Lung (tissue), 12 donors: ENCODE results near the gene UXS1. TPM values are rescaled to one million over a fixed set of nuclear protein-coding genes. Genes with fewer than 3 reads are reported as not detected.

ENCODE experiments used
- ATAC-seq: fragments of 200-7000 bp; cut with Tn5 transposase; one replicate; pipeline ENCODE4 v1.9.1; 2020; ENCODE audit warnings: moderate number of reproducible peaks; ENCODE audit not compliant: insufficient read depth, low FRiP score
- DNase-seq, 3 donors: peaks; one replicate each; pipeline ENCODE4 v3.0.0-alpha.2; 2013 to 2017
- H3K27ac ChIP-seq, 2 donors: one replicate each; pipeline ENCODE4 v1.5.1; 2013; ENCODE audit warnings: mild to moderate bottlenecking in 2 of 2, moderate library complexity in 2 of 2, control low read depth in 1 of 2, inconsistent platforms in 1 of 2, low read depth in 1 of 2, low read length in 1 of 2
- H3K27me3 ChIP-seq, 3 donors: one replicate each; pipeline ENCODE4 v1.5.1; 2013; ENCODE audit warnings: low read length in 2 of 3; ENCODE audit not compliant: control insufficient read depth in 3 of 3, insufficient read depth in 3 of 3
- H3K36me3 ChIP-seq, 4 donors: one replicate each; pipeline ENCODE4 v1.5.1; 2013; ENCODE audit warnings: low read length in 4 of 4, mild to moderate bottlenecking in 1 of 4, moderate library complexity in 1 of 4; ENCODE audit not compliant: control insufficient read depth in 4 of 4, insufficient read depth in 4 of 4
- H3K4me1 ChIP-seq, 5 donors: one replicate each; pipeline ENCODE4 v1.5.1; 2013; ENCODE audit warnings: low read length in 5 of 5, mild to moderate bottlenecking in 2 of 5, moderate library complexity in 1 of 5; ENCODE audit not compliant: control insufficient read depth in 5 of 5, insufficient read depth in 5 of 5
- H3K4me3 ChIP-seq: one replicate; pipeline ENCODE4 v1.5.1; 2013; ENCODE audit warnings: mild to moderate bottlenecking, control low read depth, moderate library complexity
- H3K9ac ChIP-seq, 2 donors: one replicate each; pipeline ENCODE4 v1.5.1; 2013; ENCODE audit warnings: low read length in 2 of 2, control low read depth in 1 of 2; ENCODE audit not compliant: insufficient read depth in 1 of 2
- H3K9me3 ChIP-seq, 4 donors: one replicate each; pipeline ENCODE4 v1.5.1; 2013; ENCODE audit warnings: low read length in 3 of 4, mild to moderate bottlenecking in 1 of 4, moderate library complexity in 1 of 4; ENCODE audit not compliant: control insufficient read depth in 4 of 4, insufficient read depth in 3 of 4
- CTCF ChIP-seq: IDR thresholded peaks from 2 replicates; pipeline ENCODE4 v1.5.1; 2012; ENCODE audit warnings: mild to moderate bottlenecking; ENCODE audit errors: control extremely low read depth, extremely low read depth
- WGBS, 2 donors: extraction: QIAGEN DNeasy Blood & Tissue Kit; methylation state at CpG; one replicate each; pipeline ENCODE4 v1.1.7; 2013; 5-methylcytosine and 5-hydroxymethylcytosine counted together
- polyA plus RNA-seq, 2 donors: library from polyadenylated mRNA; stranded (reverse); fragments of 200-250 nt; gene quantifications; one replicate each; pipeline ENCODE4 v1.2.1, GENCODE V29; 2013
- total RNA-seq, 2 donors: library from RNA; depleted of rRNA in 1 of 2; stranded (reverse); fragments of >200 nt in 1 of 2; gene quantifications; one replicate each; pipeline ENCODE4 v1.2.1, GENCODE V29; 2014 to 2021
- donor health status: control.
- donor health status: control.
- donor health status: Bipolar disorder and iron deficiency.
- donor health status: healthy.
- donor health status: DM: yes; HTN: yes; CAD: no.

UXS1 gene
- total and polyA plus RNA-seq, 4 donors, result 24.6 to 96.5 (median 43.1) TPM

- H3K27ac ChIP-seq, result peak overlapping the region in 1 of 2 donors; percentile 54
- TF ChIP-seq CTCF, result no peak
- ATAC-seq, result no peak
- WGBS, 2 donors, result 73 to 88% methylated on average over 3 of the region's 3 CpGs
- H3K4me3 ChIP-seq, result no peak overlapping the region
- peaks cover 0 to 4% (median 0%) of the 10 kb centered on the region in 5 donors for H3K4me1 ChIP-seq
- no peak for DNase-seq
- no peaks in the 10 kb centered on the region for H3K27me3 ChIP-seq
- peaks cover 0 to 39% (median 27%) of the 10 kb centered on the region in 4 donors for H3K36me3 ChIP-seq
- no peaks in the 10 kb centered on the region for H3K9me3 ChIP-seq
- H3K9ac ChIP-seq, result no peak overlapping the region
These were observed 69.9 kb downstream of the UXS1 start for GRCh38 chr2:106124106-106124756.

DNA sequence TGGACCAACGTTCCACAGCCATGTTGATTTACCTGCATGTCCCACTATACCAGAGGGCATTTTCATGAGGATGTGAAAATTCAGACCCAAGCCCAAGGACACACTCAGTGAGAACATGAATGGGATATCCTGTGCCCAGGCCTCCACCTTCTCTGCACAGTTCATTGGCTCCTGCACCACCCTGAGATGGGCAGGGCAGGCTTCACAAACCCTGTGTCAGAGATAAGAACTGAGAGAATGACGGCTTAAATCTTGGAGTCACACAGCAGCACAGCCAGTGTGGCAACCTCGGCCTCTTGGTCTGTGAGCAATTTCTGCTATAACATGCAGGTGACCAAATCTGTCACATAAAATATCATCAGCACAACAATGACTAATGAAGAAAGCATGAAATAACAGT is 71.9 kb downstream of the UXS1 start:
- TF ChIP-seq CTCF, result no peak
- no peak overlapping the region for H3K9ac ChIP-seq
- DNase-seq (no peak), ATAC-seq (no peak)
- H3K9me3 ChIP-seq, result no peaks in the 10 kb centered on the region
- no peak overlapping the region for H3K27ac ChIP-seq
- 91 to 93% methylated on average over 3 of the region's 3 CpGs for WGBS, 2 donors
- no peaks in the 10 kb centered on the region for H3K27me3 ChIP-seq
- H3K4me3 ChIP-seq, result no peak overlapping the region
- H3K36me3 ChIP-seq, result peaks cover 0 to 34% (median 22%) of the 10 kb centered on the region in 4 donors
- peaks cover 0 to 4% (median 0%) of the 10 kb centered on the region in 5 donors for H3K4me1 ChIP-seq

GRCh38 chr2:106120432-106120831 is 73.7 kb downstream of the UXS1 start:
- Histone ChIP-seq H3K36me3 (peaks cover 0 to 28% (median 22%) of the 10 kb centered on the region in 4 donors), H3K4me1 (peaks cover 0 to 4% (median 0%) of the 10 kb centered on the region in 5 donors), H3K9me3 (no peaks in the 10 kb centered on the region), H3K27ac (no peak overlapping the region), H3K4me3 (no peak overlapping the region), H3K27me3 (no peaks in the 10 kb centered on the region), H3K9ac (no peak overlapping the region)
- no peak for ATAC-seq
- no peak for DNase-seq
- WGBS, 2 donors, result 85 to 92% methylated on average over 6 of the region's 6 CpGs
- no peak for TF ChIP-seq CTCF
